ENCODE results near the gene ACP4. TPM values are rescaled to one million over a fixed set of nuclear protein-coding genes. Genes with fewer than 3 reads are reported as not detected.

ACP4 gene
- total RNA-seq, 4 donors from 2014 or later: not detected

DNA sequence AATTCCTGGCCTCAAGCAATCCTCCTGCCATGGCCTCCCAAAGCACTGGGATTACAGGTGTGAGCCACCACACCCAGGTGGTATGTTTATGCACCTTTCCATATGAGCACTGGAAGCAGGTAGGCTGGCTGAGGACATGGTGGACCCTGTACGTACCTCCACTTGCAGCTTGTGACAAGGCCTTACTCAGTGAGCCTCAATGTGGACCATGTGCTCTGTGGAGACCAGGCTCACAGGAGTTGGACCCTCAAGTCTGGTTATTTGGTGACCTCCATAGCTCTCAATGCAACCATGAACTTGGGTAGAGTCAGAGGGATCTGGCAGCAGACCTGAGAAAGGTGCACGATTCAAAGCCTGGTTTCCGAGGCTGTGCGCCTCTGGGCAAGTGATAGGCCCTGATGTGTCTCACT lies 5.5 kb downstream of the ACP4 start:
- TF ChIP-seq, protein P1, sequence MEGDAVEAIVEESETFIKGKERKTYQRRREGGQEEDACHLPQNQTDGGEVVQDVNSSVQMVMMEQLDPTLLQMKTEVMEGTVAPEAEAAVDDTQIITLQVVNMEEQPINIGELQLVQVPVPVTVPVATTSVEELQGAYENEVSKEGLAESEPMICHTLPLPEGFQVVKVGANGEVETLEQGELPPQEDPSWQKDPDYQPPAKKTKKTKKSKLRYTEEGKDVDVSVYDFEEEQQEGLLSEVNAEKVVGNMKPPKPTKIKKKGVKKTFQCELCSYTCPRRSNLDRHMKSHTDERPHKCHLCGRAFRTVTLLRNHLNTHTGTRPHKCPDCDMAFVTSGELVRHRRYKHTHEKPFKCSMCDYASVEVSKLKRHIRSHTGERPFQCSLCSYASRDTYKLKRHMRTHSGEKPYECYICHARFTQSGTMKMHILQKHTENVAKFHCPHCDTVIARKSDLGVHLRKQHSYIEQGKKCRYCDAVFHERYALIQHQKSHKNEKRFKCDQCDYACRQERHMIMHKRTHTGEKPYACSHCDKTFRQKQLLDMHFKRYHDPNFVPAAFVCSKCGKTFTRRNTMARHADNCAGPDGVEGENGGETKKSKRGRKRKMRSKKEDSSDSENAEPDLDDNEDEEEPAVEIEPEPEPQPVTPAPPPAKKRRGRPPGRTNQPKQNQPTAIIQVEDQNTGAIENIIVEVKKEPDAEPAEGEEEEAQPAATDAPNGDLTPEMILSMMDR (IDR thresholded peaks at IDR 0.05; ENCODE audit: low read depth): no peak

- TF ChIP-seq, protein P1 (IDR thresholded peaks at IDR 0.05; ENCODE audit: low read depth): no peak
Measured at GRCh38 chr19:50796128-50796633, 6.0 kb downstream of the ACP4 start.

- TF ChIP-seq, protein P1 (IDR thresholded peaks at IDR 0.05; ENCODE audit: low read depth): no peak
Measured at GRCh38 chr19:50796634-50797428, 6.6 kb downstream of the ACP4 start.

- TF ChIP-seq, protein P1 (IDR thresholded peaks at IDR 0.05; ENCODE audit: low read depth): no peak
Measured at GRCh38 chr19:50797429-50797780, 7.2 kb downstream of the ACP4 start.

- TF ChIP-seq, protein P1 (IDR thresholded peaks at IDR 0.05; ENCODE audit: low read depth): no peak
Measured at GRCh38 chr19:50797781-50798658, 7.8 kb downstream of the ACP4 start.

DNA sequence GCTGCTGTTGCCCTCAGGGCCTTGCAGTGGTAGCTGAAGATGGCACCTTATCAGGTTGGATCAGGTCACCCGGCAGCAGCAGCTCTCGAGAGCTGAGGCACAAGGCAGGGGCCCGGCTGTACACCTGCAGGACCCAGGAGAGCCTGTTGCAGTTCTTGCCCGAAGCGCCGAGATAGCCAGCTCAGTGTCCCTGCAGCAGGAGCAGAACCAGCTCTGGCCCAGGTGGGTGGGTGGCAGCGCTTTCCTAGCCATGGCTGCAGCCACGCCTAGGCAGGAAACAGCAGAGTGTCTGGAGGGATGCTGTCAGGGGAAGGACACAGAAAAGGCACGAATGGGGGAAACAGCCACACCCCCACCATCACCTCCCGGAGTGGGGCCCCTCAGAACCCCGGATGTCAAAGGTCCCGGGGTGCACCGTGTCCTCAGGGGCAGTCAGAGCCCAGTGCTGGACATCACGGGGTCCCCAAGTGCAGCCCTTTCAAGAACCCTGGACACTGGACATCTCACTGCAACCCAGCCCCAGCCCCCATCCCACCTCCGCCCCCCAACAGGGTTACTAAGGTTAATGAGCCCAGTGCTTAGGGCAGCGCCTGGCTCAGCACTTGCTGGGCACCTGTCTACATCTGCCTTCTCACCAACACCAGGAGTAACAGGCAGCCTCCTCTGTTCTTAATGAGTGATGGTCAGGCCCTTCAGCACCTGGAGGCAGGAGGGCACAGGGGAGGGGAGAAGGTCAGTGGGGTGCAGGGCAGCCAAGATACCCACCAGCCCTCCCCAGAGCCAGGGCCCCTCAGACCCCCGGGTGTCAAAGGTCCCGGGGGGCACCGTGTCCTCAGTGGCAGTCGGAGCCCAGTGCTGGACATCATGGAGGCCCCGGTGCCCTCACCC lies 8.7 kb downstream of the ACP4 start:
- TF ChIP-seq, protein P1 (IDR thresholded peaks at IDR 0.05; ENCODE audit: low read depth): no peak
